ENCODE measurements around the gene AGGF1. TPM values are rescaled to one million over a fixed set of nuclear protein-coding genes. Genes with fewer than 3 reads are reported as not detected.

The AGGF1 gene
- total RNA-seq, 1 experiment from 2014 or later = 15.4 TPM

GRCh38 chr5:77087484-77088261 lies 57.5 kb downstream of the AGGF1 start:
- Histone ChIP-seq H3K9me2 (ENCODE audit: insufficient read depth) (no peaks in the 10 kb centered on the region), H4K20me1 (ENCODE audit: insufficient read depth) (no peaks in the 10 kb centered on the region), H3K4me3 (peak overlapping the region; percentile 65), H3K79me2 (ENCODE audit: low read depth) (no peaks in the 10 kb centered on the region), H3K4me1 (replicated peaks; ENCODE audit: insufficient read depth) (peaks cover 20% of the 10 kb centered on the region), H3K4me2 (peak overlapping the region; percentile 84), H2AFZ (peak overlapping the region; percentile 90), H3K36me3 (ENCODE audit: low read depth) (no peaks in the 10 kb centered on the region), H3F3A (ENCODE audit: insufficient read depth, low read depth) (peaks cover 16% of the 10 kb centered on the region; the same call in 1 of the 2 replicates), H3K27me3 (ENCODE audit: insufficient read depth, low read depth) (no peaks in the 10 kb centered on the region), H3K27ac (peak overlapping the region; percentile 86), H3K9me3 (ENCODE audit: insufficient read depth, low read depth) (no peaks in the 10 kb centered on the region)
- CTCF ChIA-PET = no interaction called here
- intact Hi-C loops (cut with micrococcal nuclease; ENCODE audit: unreplicated experiment) = loop anchor here (5.0 kb wide), 1 partner anchor 350 kb away; no protein-coding TSS in a partner anchor
- TF ChIP-seq CTCF (conservative IDR thresholded peaks at IDR 0.05) (no peak), EZH2 (IDR thresholded peaks at IDR 0.05; ENCODE audit: low read depth) (no peak)
- TSS peak; percentile 56 for BruUV-seq (replicated peaks)
- peak in 1 of 2 experiments; percentile 3 for DNase-seq
- POLR2A ChIA-PET (ENCODE audit: unreplicated experiment) = interaction anchor here (0.5 kb wide), 1 partner anchor 405 kb away, joined by 6 read pairs; no protein-coding TSS in a partner anchor

DNA sequence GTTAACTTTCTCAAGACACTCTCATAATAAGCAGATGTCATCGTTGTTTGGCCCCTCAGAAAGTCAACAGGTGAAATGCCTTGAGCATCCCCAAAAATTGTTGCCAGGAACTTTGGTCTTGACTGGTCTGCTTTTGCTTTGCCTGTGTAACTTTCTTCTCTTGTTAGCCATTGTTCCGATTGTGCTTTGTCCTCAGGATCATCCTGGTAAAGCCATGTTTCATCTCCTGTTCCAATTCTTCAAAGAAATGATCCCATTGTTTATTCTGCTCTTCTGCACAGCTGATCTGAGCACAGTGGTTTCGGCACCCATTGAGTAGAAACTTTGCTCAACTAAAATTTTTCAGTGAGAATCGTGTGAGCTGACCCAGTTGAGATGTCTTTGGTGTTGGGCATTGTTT lies 65.0 kb downstream of the AGGF1 start:
- H3K4me1 ChIP-seq (replicated peaks; ENCODE audit: insufficient read depth) = no peaks in the 10 kb centered on the region
- POLR2A ChIA-PET (ENCODE audit: unreplicated experiment) = no interaction called here
- CTCF ChIA-PET = no interaction called here
- H3K27me3 ChIP-seq (ENCODE audit: insufficient read depth, low read depth) = no peaks in the 10 kb centered on the region
- DNase-seq = no peak
- H3K9me3 ChIP-seq (ENCODE audit: insufficient read depth, low read depth) = no peaks in the 10 kb centered on the region
- no peaks in the 10 kb centered on the region for H3K9me2 ChIP-seq (ENCODE audit: insufficient read depth)
- H3K27ac ChIP-seq = no peak overlapping the region
- no peak overlapping the region for H3K4me3 ChIP-seq
- BruUV-seq (replicated peaks) = no TSS peak
- H3K4me2 ChIP-seq = no peak overlapping the region
- intact Hi-C loops (cut with micrococcal nuclease; ENCODE audit: unreplicated experiment) = no loop called here
- no peaks in the 10 kb centered on the region for H3F3A ChIP-seq (ENCODE audit: insufficient read depth, low read depth)
- H3K36me3 ChIP-seq (ENCODE audit: low read depth) = no peaks in the 10 kb centered on the region
- no peaks in the 10 kb centered on the region for H3K79me2 ChIP-seq (ENCODE audit: low read depth)
- no peak for TF ChIP-seq EZH2 (IDR thresholded peaks at IDR 0.05; ENCODE audit: low read depth)
- no peak for TF ChIP-seq CTCF (conservative IDR thresholded peaks at IDR 0.05)
- H2AFZ ChIP-seq = no peak overlapping the region
- no peaks in the 10 kb centered on the region for H4K20me1 ChIP-seq (ENCODE audit: insufficient read depth)

GRCh38 chr5:77101298-77101697 lies 71.1 kb downstream of the AGGF1 start:
- BruUV-seq (replicated peaks) = no TSS peak
- CTCF ChIA-PET = no interaction called here

More at GRCh38 chr5:77101298-77101697, 71.1 kb downstream of the AGGF1 start:
- no peak overlapping the region for H3K4me3 ChIP-seq
- H3K79me2 ChIP-seq (ENCODE audit: low read depth) = no peaks in the 10 kb centered on the region
- H3K9me3 ChIP-seq (ENCODE audit: insufficient read depth, low read depth) = no peaks in the 10 kb centered on the region; the same call in 1 of the 2 replicates
- no peaks in the 10 kb centered on the region for H3K4me1 ChIP-seq (replicated peaks; ENCODE audit: insufficient read depth)
- H3K4me2 ChIP-seq = no peak overlapping the region
- intact Hi-C loops (cut with micrococcal nuclease; ENCODE audit: unreplicated experiment) = no loop called here
- no peak overlapping the region for H2AFZ ChIP-seq
- no peaks in the 10 kb centered on the region for H3K36me3 ChIP-seq (ENCODE audit: low read depth)
- H3F3A ChIP-seq (ENCODE audit: insufficient read depth, low read depth) = no peaks in the 10 kb centered on the region
- POLR2A ChIA-PET (ENCODE audit: unreplicated experiment) = no interaction called here
- H3K27me3 ChIP-seq (ENCODE audit: insufficient read depth, low read depth) = no peaks in the 10 kb centered on the region
- TF ChIP-seq CTCF (conservative IDR thresholded peaks at IDR 0.05) (no peak), EZH2 (IDR thresholded peaks at IDR 0.05; ENCODE audit: low read depth) (no peak)
- no peak overlapping the region for H3K27ac ChIP-seq
- no peak for DNase-seq
- no peaks in the 10 kb centered on the region for H4K20me1 ChIP-seq (ENCODE audit: insufficient read depth)
- H3K9me2 ChIP-seq (ENCODE audit: insufficient read depth) = no peaks in the 10 kb centered on the region

All from PC-9 (cell line).